MCF 10A (cell line): ENCODE results near the gene TRH. TPM values are rescaled to one million over a fixed set of nuclear protein-coding genes. Genes with fewer than 3 reads are reported as not detected.

Source experiments
- BruUV-seq: library from RNA; stranded (reverse); fragments of 400-500 nt; replicated peaks from 2 replicates; lab custom pipeline; 2021; lab: Mats Ljungman, UMichigan
- CTCF ChIA-PET: fragments of 300-600 bp; sonication (Branson Sonifier 250); formaldehyde crosslinking; extraction: SDS; loops from one replicate; lab custom pipeline; 2021; ENCODE audit warnings: antibody characterized with exemption, inconsistent platforms; lab: Yijun Ruan, JAX
- POLR2A ChIA-PET: fragments of 300-600, 350-650 bp; sonication (Branson Sonifier 250); formaldehyde crosslinking; extraction: SDS; loops from one replicate; lab custom pipeline; 2020; ENCODE audit warnings: antibody characterized with exemption, inconsistent platforms; lab: Yijun Ruan, JAX
- DNase-seq: peaks from one replicate; pipeline ENCODE4 v3.0.0-alpha.2; 2018; ENCODE audit not compliant: unreplicated experiment
- H3K27ac Mint-ChIP-seq: one replicate; pipeline ENCODE4 v1.8.0; 2022; ENCODE audit warnings: mild to moderate bottlenecking, low read depth, mixed read lengths; ENCODE audit not compliant: unreplicated experiment
- H3K27me3 Mint-ChIP-seq: one replicate; pipeline ENCODE4 v1.8.0; 2022; ENCODE audit warnings: mixed read lengths; ENCODE audit not compliant: insufficient read depth, unreplicated experiment
- H3K36me3 Mint-ChIP-seq: one replicate; pipeline ENCODE4 v1.8.0; 2022; ENCODE audit warnings: mild to moderate bottlenecking, moderate library complexity, mixed read lengths; ENCODE audit not compliant: insufficient read depth, unreplicated experiment
- H3K4me1 Mint-ChIP-seq: one replicate; pipeline ENCODE4 v1.8.0; 2022; ENCODE audit warnings: mixed read lengths; ENCODE audit not compliant: insufficient read depth, unreplicated experiment
- H3K4me3 Mint-ChIP-seq: one replicate; pipeline ENCODE4 v1.8.0; 2022; ENCODE audit warnings: mild to moderate bottlenecking, moderate library complexity, mixed read lengths; ENCODE audit not compliant: unreplicated experiment
- H3K9me3 Mint-ChIP-seq: one replicate; pipeline ENCODE4 v1.8.0; 2022; ENCODE audit warnings: mixed read lengths; ENCODE audit not compliant: unreplicated experiment
- CTCF ChIP-seq: fragments of 200-600 bp; IDR thresholded peaks from one replicate; pipeline ENCODE4 v1.8.0; 2022; ENCODE audit warnings: antibody characterized with exemption, mild to moderate bottlenecking; ENCODE audit not compliant: unreplicated experiment
- intact Hi-C: fragments of 100-400 bp; cut with micrococcal nuclease; formaldehyde crosslinking; loops from 2 replicates; pipeline ENCODE4 v1.14.1; 2022
- total RNA-seq: library from RNA; stranded (reverse); gene quantifications from 2 replicates; pipeline ENCODE4 v1.2.3, GENCODE V29; 2022

Gene TRH
- total RNA-seq, 1 experiment from 2014 or later = not detected

- H3K27ac Mint-ChIP-seq = no peak overlapping the region
- H3K4me3 Mint-ChIP-seq = peak overlapping the region; percentile 42
- no peaks in the 10 kb centered on the region for H3K27me3 Mint-ChIP-seq
- TF ChIP-seq CTCF = peak; percentile 81
- H3K9me3 Mint-ChIP-seq = peaks cover 3% of the 10 kb centered on the region
- peaks cover 9% of the 10 kb centered on the region for H3K36me3 Mint-ChIP-seq
- intact Hi-C loops = loop anchor here (1.0 to 5.0 kb wide), 4 partner anchors 105 to 552 kb away; no protein-coding TSS in a partner anchor
- peak; percentile 51 for DNase-seq
- CTCF ChIA-PET = interaction anchor here (0.5 to 3.4 kb wide), 44 partner anchors 8 to 1055 kb away, joined by 3 to 33 read pairs (median 4); no protein-coding TSS in a partner anchor
- peaks cover 17% of the 10 kb centered on the region for H3K4me1 Mint-ChIP-seq
- no TSS peak for BruUV-seq
- POLR2A ChIA-PET = no interaction called here
These were observed 40.0 kb upstream of the TRH start for GRCh38 chr3:129934234-129935123.

GRCh38 chr3:129936757-129937156 is 37.8 kb upstream of the TRH start:
- no peaks in the 10 kb centered on the region for H3K9me3 Mint-ChIP-seq
- H3K27me3 Mint-ChIP-seq = no peaks in the 10 kb centered on the region
- POLR2A ChIA-PET = interaction anchor here (0.6 kb wide), 1 partner anchor 294 kb away, joined by 3 read pairs; no protein-coding TSS in a partner anchor
- no peak for TF ChIP-seq CTCF
- H3K36me3 Mint-ChIP-seq = peaks cover 9% of the 10 kb centered on the region
- H3K4me3 Mint-ChIP-seq = peak overlapping the region; percentile 74
- peak; percentile 55 for DNase-seq
- intact Hi-C loops = no loop called here
- peaks cover 17% of the 10 kb centered on the region for H3K4me1 Mint-ChIP-seq
- no peak overlapping the region for H3K27ac Mint-ChIP-seq
- BruUV-seq = no TSS peak
- CTCF ChIA-PET = no interaction called here

- no peaks in the 10 kb centered on the region for H3K9me3 Mint-ChIP-seq
- H3K27ac Mint-ChIP-seq = no peak overlapping the region
- no peak overlapping the region for H3K4me3 Mint-ChIP-seq
- no peaks in the 10 kb centered on the region for H3K27me3 Mint-ChIP-seq
- CTCF ChIA-PET = interaction anchor here (0.6 to 1.0 kb wide), 2 partner anchors 13 to 706 kb away, joined by 3 to 4 read pairs; no protein-coding TSS in a partner anchor
- no peak for DNase-seq
- POLR2A ChIA-PET = no interaction called here
- intact Hi-C loops = no loop called here
- H3K36me3 Mint-ChIP-seq = peaks cover 15% of the 10 kb centered on the region
- TF ChIP-seq CTCF = no peak
- peaks cover 17% of the 10 kb centered on the region for H3K4me1 Mint-ChIP-seq
- no TSS peak for BruUV-seq
These were observed 36.8 kb upstream of the TRH start for GRCh38 chr3:129937717-129938116.

GRCh38 chr3:129938140-129938930 is 36.2 kb upstream of the TRH start:
- H3K4me3 Mint-ChIP-seq = no peak overlapping the region
- BruUV-seq = no TSS peak
- intact Hi-C loops = no loop called here
- TF ChIP-seq CTCF = no peak
- POLR2A ChIA-PET = no interaction called here
- CTCF ChIA-PET = interaction anchor here (0.6 to 1.0 kb wide), 2 partner anchors 14 to 707 kb away, joined by 3 to 4 read pairs; no protein-coding TSS in a partner anchor
- H3K36me3 Mint-ChIP-seq = peaks cover 15% of the 10 kb centered on the region
- peaks cover 17% of the 10 kb centered on the region for H3K4me1 Mint-ChIP-seq
- no peaks in the 10 kb centered on the region for H3K9me3 Mint-ChIP-seq
- H3K27me3 Mint-ChIP-seq = no peaks in the 10 kb centered on the region
- no peak for DNase-seq
- no peak overlapping the region for H3K27ac Mint-ChIP-seq
